PC-9 (cell line): Measurements from ENCODE around the gene SHROOM3. TPM values are rescaled to one million over a fixed set of nuclear protein-coding genes. Genes with fewer than 3 reads are reported as not detected.

Source experiments
- BruUV-seq: library from RNA; stranded (reverse); fragments of 400-500 nt; replicated peaks from 2 replicates; lab custom pipeline; 2021; lab: Mats Ljungman, UMichigan
- CTCF ChIA-PET: fragments of 300-600 bp; sonication (Branson Sonifier 250); formaldehyde crosslinking; loops from one replicate; lab custom pipeline; 2022; ENCODE audit warnings: antibody characterized with exemption; lab: Charles Lee
- POLR2A ChIA-PET: fragments of 300-600 bp; sonication (Branson Sonifier 250); formaldehyde crosslinking; loops from one replicate; lab custom pipeline; 2022; ENCODE audit warnings: antibody characterized with exemption; ENCODE audit not compliant: unreplicated experiment; lab: Charles Lee
- DNase-seq, 2 experiments: peaks; one replicate each; pipeline versions ENCODE4 v3.0.0 to v3.0.0-alpha.2; 2015 to 2022; ENCODE audit warnings: mixed read lengths in 1 of 2
- H2AFZ ChIP-seq: fragments of 200-600 bp; sonication (generic); 2 replicates; pipeline ENCODE4 v1.8.1; 2017; ENCODE audit warnings: antibody characterized with exemption
- H3F3A ChIP-seq: fragments of 200-600 bp; sonication (generic); 2 replicates; pipeline ENCODE4 v1.8.1; 2017; ENCODE audit warnings: antibody characterized with exemption, mild to moderate bottlenecking, low read depth; ENCODE audit not compliant: insufficient read depth
- H3K27ac ChIP-seq: fragments of 200-600 bp; sonication (generic); 2 replicates; pipeline ENCODE4 v1.6.1; 2016; ENCODE audit warnings: mixed run types
- H3K27me3 ChIP-seq: fragments of 200-600 bp; sonication (generic); 2 replicates; pipeline ENCODE4 v1.6.1; 2016; ENCODE audit warnings: low read depth, mixed run types; ENCODE audit not compliant: insufficient read depth
- H3K36me3 ChIP-seq: fragments of 200-600 bp; sonication (generic); 2 replicates; pipeline ENCODE4 v1.6.1; 2016; ENCODE audit warnings: low read depth, mixed run types
- H3K4me1 ChIP-seq: fragments of 200-600 bp; sonication (generic); replicated peaks from 2 replicates; pipeline ENCODE4 v1.6.1; 2016; ENCODE audit warnings: mixed run types; ENCODE audit not compliant: insufficient read depth
- H3K4me2 ChIP-seq: fragments of 200-600 bp; sonication (generic); 2 replicates; pipeline ENCODE4 v1.6.1; 2017; ENCODE audit warnings: mixed run types
- H3K4me3 ChIP-seq: fragments of 200-600 bp; sonication (generic); 2 replicates; pipeline ENCODE4 v1.6.1; 2016; ENCODE audit warnings: mixed run types
- H3K79me2 ChIP-seq: fragments of 200-600 bp; sonication (generic); 2 replicates; pipeline ENCODE4 v1.6.1; 2017; ENCODE audit warnings: low read depth, mixed run types
- H3K9me2 ChIP-seq: fragments of 200-600 bp; sonication (generic); 2 replicates; pipeline ENCODE4 v1.8.1; 2017; ENCODE audit warnings: mild to moderate bottlenecking; ENCODE audit not compliant: insufficient read depth
- H3K9me3 ChIP-seq: fragments of 200-600 bp; sonication (generic); 2 replicates; pipeline ENCODE4 v1.8.1; 2016; ENCODE audit warnings: low read depth; ENCODE audit not compliant: insufficient read depth
- H4K20me1 ChIP-seq: fragments of 200-600 bp; sonication (generic); 2 replicates; pipeline ENCODE4 v1.8.1; 2017; ENCODE audit not compliant: insufficient read depth
- CTCF ChIP-seq: fragments of 200-600 bp; sonication (generic); conservative IDR thresholded peaks from 2 replicates; pipeline ENCODE4 v1.6.1; 2017; ENCODE audit warnings: mixed run types, antibody characterized with exemption, mild to moderate bottlenecking, moderate library complexity
- EZH2 ChIP-seq: fragments of 200-600 bp; sonication (generic); IDR thresholded peaks from 2 replicates; pipeline ENCODE4 v1.8.0; 2017; ENCODE audit warnings: antibody characterized with exemption, low read depth
- intact Hi-C: fragments of 100-400 bp; cut with micrococcal nuclease; formaldehyde crosslinking; loops from one replicate; pipeline ENCODE4 v1.10.0; 2022; ENCODE audit not compliant: unreplicated experiment
- total RNA-seq: library from RNA; stranded (reverse); gene quantifications from 2 replicates; pipeline ENCODE4 v1.2.3, GENCODE V29; 2021

SHROOM3 gene
- total RNA-seq, 1 experiment from 2014 or later, result 44.3 TPM

- Histone ChIP-seq H3K4me3 (no peak overlapping the region), H3K27me3 (no peaks in the 10 kb centered on the region), H3K9me2 (no peaks in the 10 kb centered on the region), H3K4me2 (no peak overlapping the region), H3K27ac (no peak overlapping the region), H3K4me1 (no peaks in the 10 kb centered on the region), H2AFZ (no peak overlapping the region), H3K9me3 (no peaks in the 10 kb centered on the region), H3K36me3 (no peaks in the 10 kb centered on the region; the same call in 1 of the 2 replicates), H3F3A (no peaks in the 10 kb centered on the region), H3K79me2 (no peaks in the 10 kb centered on the region), H4K20me1 (no peaks in the 10 kb centered on the region)
- intact Hi-C loops, result no loop called here
- DNase-seq, result no peak
- TF ChIP-seq EZH2, result no peak
- TF ChIP-seq CTCF, result no peak
- BruUV-seq, result no TSS peak
- ChIA-PET CTCF (no interaction called here), POLR2A (no interaction called here)
Observed at GRCh38 chr4:76764251-76764650, 329.2 kb downstream of the SHROOM3 start.

- no peaks in the 10 kb centered on the region for H3K4me1 ChIP-seq
- H3K9me2 ChIP-seq, result no peaks in the 10 kb centered on the region
- no peaks in the 10 kb centered on the region for H3F3A ChIP-seq
- no peak overlapping the region for H2AFZ ChIP-seq
- peaks cover 2% of the 10 kb centered on the region; the same call in 1 of the 2 replicates for H3K36me3 ChIP-seq
- H3K4me3 ChIP-seq, result no peak overlapping the region
- no peak overlapping the region for H3K4me2 ChIP-seq
- ChIA-PET POLR2A (no interaction called here), CTCF (no interaction called here)
- no peak overlapping the region for H3K27ac ChIP-seq
- no peaks in the 10 kb centered on the region for H4K20me1 ChIP-seq
- no peak for DNase-seq
- no peaks in the 10 kb centered on the region for H3K27me3 ChIP-seq
- TF ChIP-seq EZH2, result no peak
- no peak for TF ChIP-seq CTCF
- intact Hi-C loops, result no loop called here
- no TSS peak for BruUV-seq
- H3K9me3 ChIP-seq, result no peaks in the 10 kb centered on the region
- no peaks in the 10 kb centered on the region for H3K79me2 ChIP-seq
Observed at GRCh38 chr4:76765473-76766183, 330.6 kb downstream of the SHROOM3 start.

GRCh38 chr4:76767983-76768382 lies 333.0 kb downstream of the SHROOM3 start:
- no peaks in the 10 kb centered on the region for H3K9me3 ChIP-seq
- ChIA-PET CTCF (no interaction called here), POLR2A (no interaction called here)
- no peaks in the 10 kb centered on the region for H4K20me1 ChIP-seq
- H3F3A ChIP-seq, result no peaks in the 10 kb centered on the region
- no peak for DNase-seq
- H3K27ac ChIP-seq, result no peak overlapping the region
- BruUV-seq, result no TSS peak
- H3K4me3 ChIP-seq, result no peak overlapping the region
- H3K36me3 ChIP-seq, result peaks cover 10% of the 10 kb centered on the region
- no peaks in the 10 kb centered on the region for H3K9me2 ChIP-seq
- intact Hi-C loops, result no loop called here
- no peaks in the 10 kb centered on the region for H3K4me1 ChIP-seq
- H3K4me2 ChIP-seq, result no peak overlapping the region
- TF ChIP-seq CTCF, result no peak
- no peak for TF ChIP-seq EZH2
- no peaks in the 10 kb centered on the region for H3K27me3 ChIP-seq
- no peaks in the 10 kb centered on the region for H3K79me2 ChIP-seq
- H2AFZ ChIP-seq, result no peak overlapping the region
